ENCODE data around the gene NIT1. TPM values are rescaled to one million over a fixed set of nuclear protein-coding genes. Genes with fewer than 3 reads are reported as not detected.

The NIT1 gene
- total and polyA plus RNA-seq, 2 of the 13 experiments (the other 11 are each of a cell fraction or from before 2014, with no cell fraction given) = 22.7 to 31.0 TPM

DNA sequence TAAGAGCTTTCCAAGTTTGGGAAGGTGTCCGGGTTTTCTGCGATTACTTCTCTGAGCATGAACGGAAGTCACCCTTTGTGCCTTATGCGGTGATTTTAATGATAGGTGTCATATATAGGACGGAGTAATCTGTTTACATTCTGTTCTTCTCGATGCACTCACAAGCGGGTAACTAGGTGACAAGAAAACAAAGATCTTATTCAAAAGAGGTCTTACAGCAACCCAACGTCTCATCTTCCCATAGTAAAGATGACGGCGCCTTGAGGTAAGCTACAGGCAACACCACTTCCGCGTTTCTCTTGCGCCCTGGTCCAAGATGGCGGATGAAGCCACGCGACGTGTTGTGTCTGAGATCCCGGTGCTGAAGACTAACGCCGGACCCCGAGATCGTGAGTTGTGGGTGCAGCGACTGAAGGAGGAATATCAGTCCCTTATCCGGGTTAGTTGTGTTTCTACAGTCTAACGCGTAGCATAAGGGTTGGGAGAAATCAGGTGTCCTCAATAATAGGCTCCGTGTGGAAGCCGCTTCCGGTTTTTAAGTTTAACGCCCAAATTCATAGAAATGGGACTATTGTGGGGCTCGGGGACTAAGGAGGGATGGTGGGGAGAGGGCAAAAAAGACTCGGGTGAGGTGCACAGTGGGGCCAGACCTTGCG, 35.9 kb downstream of the NIT1 start, which contains the start of gene UFC1 (continued):
- TF ChIP-seq SP4 (CRISPR knock-in tag; IDR thresholded peaks at IDR 0.05) (0 out of 2 replicates have a peak, but pooled peaks have one; percentile 26), THYN1 (CRISPR knock-in tag; IDR thresholded peaks at IDR 0.05; ENCODE audit: borderline replicate concordance, low read depth) (no peak), MYNN (CRISPR knock-in tag; IDR thresholded peaks at IDR 0.05; ENCODE audit: low read depth) (no peak), ELF3 (CRISPR knock-in tag; IDR thresholded peaks at IDR 0.05) (peak; percentile 93), NR3C1 (CRISPR knock-in tag; IDR thresholded peaks at IDR 0.05) (no peak), ZNF367 (CRISPR knock-in tag; IDR thresholded peaks at IDR 0.05; ENCODE audit: borderline replicate concordance) (no peak), ZNF501 (CRISPR knock-in tag; IDR thresholded peaks at IDR 0.05) (peak; percentile 59; the same call in 1 of the 2 replicates), NKX3-1 (CRISPR knock-in tag; IDR thresholded peaks at IDR 0.05) (peak; percentile 39; the same call in 1 of the 2 replicates), ZNF282 (IDR thresholded peaks at IDR 0.05; ENCODE audit: partially characterized antibody) (no peak), TIGD3 (CRISPR knock-in tag; IDR thresholded peaks at IDR 0.05; ENCODE audit: borderline replicate concordance) (no peak), MED1 (CRISPR knock-in tag; IDR thresholded peaks at IDR 0.05) (peak; percentile 29; the same call in 1 of the 2 replicates), ZNF205 (CRISPR knock-in tag; IDR thresholded peaks at IDR 0.05) (no peak), ZNF232 (CRISPR knock-in tag; IDR thresholded peaks at IDR 0.05; ENCODE audit: borderline replicate concordance) (peak; percentile 77; the same call in 1 of the 2 replicates), HOXD1 (CRISPR knock-in tag; IDR thresholded peaks at IDR 0.05) (peak; percentile 51; the same call in 1 of the 2 replicates), ZNF329 (CRISPR knock-in tag; IDR thresholded peaks at IDR 0.05; ENCODE audit: low read depth) (no peak), EEA1 (CRISPR knock-in tag; IDR thresholded peaks at IDR 0.05; ENCODE audit: borderline replicate concordance) (no peak), KDM5B (CRISPR knock-in tag; IDR thresholded peaks at IDR 0.05; ENCODE audit: borderline replicate concordance) (no peak; the same call in 1 of the 2 replicates), ARID3A (IDR thresholded peaks at IDR 0.05; ENCODE audit: low read depth, low read length) (no peak), SMC3 (IDR thresholded peaks at IDR 0.05; ENCODE audit: low read length) (no peak)
- TF ChIP-seq, protein P1, sequence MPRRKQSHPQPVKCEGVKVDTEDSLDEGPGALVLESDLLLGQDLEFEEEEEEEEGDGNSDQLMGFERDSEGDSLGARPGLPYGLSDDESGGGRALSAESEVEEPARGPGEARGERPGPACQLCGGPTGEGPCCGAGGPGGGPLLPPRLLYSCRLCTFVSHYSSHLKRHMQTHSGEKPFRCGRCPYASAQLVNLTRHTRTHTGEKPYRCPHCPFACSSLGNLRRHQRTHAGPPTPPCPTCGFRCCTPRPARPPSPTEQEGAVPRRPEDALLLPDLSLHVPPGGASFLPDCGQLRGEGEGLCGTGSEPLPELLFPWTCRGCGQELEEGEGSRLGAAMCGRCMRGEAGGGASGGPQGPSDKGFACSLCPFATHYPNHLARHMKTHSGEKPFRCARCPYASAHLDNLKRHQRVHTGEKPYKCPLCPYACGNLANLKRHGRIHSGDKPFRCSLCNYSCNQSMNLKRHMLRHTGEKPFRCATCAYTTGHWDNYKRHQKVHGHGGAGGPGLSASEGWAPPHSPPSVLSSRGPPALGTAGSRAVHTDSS (CRISPR knock-in tag; conservative IDR thresholded peaks at IDR 0.05) = no peak
- TF ChIP-seq, protein P2, sequence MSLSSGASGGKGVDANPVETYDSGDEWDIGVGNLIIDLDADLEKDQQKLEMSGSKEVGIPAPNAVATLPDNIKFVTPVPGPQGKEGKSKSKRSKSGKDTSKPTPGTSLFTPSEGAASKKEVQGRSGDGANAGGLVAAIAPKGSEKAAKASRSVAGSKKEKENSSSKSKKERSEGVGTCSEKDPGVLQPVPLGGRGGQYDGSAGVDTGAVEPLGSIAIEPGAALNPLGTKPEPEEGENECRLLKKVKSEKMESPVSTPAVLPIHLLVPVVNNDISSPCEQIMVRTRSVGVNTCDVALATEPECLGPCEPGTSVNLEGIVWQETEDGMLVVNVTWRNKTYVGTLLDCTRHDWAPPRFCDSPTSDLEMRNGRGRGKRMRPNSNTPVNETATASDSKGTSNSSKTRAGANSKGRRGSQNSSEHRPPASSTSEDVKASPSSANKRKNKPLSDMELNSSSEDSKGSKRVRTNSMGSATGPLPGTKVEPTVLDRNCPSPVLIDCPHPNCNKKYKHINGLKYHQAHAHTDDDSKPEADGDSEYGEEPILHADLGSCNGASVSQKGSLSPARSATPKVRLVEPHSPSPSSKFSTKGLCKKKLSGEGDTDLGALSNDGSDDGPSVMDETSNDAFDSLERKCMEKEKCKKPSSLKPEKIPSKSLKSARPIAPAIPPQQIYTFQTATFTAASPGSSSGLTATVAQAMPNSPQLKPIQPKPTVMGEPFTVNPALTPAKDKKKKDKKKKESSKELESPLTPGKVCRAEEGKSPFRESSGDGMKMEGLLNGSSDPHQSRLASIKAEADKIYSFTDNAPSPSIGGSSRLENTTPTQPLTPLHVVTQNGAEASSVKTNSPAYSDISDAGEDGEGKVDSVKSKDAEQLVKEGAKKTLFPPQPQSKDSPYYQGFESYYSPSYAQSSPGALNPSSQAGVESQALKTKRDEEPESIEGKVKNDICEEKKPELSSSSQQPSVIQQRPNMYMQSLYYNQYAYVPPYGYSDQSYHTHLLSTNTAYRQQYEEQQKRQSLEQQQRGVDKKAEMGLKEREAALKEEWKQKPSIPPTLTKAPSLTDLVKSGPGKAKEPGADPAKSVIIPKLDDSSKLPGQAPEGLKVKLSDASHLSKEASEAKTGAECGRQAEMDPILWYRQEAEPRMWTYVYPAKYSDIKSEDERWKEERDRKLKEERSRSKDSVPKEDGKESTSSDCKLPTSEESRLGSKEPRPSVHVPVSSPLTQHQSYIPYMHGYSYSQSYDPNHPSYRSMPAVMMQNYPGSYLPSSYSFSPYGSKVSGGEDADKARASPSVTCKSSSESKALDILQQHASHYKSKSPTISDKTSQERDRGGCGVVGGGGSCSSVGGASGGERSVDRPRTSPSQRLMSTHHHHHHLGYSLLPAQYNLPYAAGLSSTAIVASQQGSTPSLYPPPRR (CRISPR knock-in tag; IDR thresholded peaks at IDR 0.05; ENCODE audit: borderline replicate concordance) = no peak
